GM23248 (cell line): ENCODE data around the gene STXBP4. TPM values are rescaled to one million over a fixed set of nuclear protein-coding genes. Genes with fewer than 3 reads are reported as not detected.

Experiments
- DNase-seq: peaks from one replicate; pipeline ENCODE4 v3.0.0-alpha.2; 2015
- H2AFZ ChIP-seq: fragments of 200-600 bp; sonication (generic); 2 replicates; pipeline ENCODE4 v1.6.1; 2016; ENCODE audit warnings: antibody characterized with exemption
- H3F3A ChIP-seq: fragments of 200-600 bp; sonication (generic); 2 replicates; pipeline ENCODE4 v1.6.1; 2016; ENCODE audit warnings: mild to moderate bottlenecking, antibody characterized with exemption, mixed run types; ENCODE audit not compliant: insufficient read depth
- H3K27ac ChIP-seq: fragments of 200-600 bp; sonication (generic); 2 replicates; pipeline ENCODE4 v1.5.1; 2016; ENCODE audit warnings: mild to moderate bottlenecking
- H3K27me3 ChIP-seq: fragments of 200-600 bp; sonication (generic); replicated peaks from 2 replicates; pipeline ENCODE4 v1.6.1; 2016; ENCODE audit warnings: mild to moderate bottlenecking; ENCODE audit not compliant: insufficient read depth
- H3K36me3 ChIP-seq: fragments of 200-600 bp; sonication (generic); 2 replicates; pipeline ENCODE4 v1.6.1; 2016; ENCODE audit warnings: low read depth, mild to moderate bottlenecking
- H3K4me1 ChIP-seq: fragments of 200-600 bp; sonication (generic); 2 replicates; pipeline ENCODE4 v1.6.1; 2016; ENCODE audit warnings: mild to moderate bottlenecking; ENCODE audit not compliant: insufficient read depth
- H3K4me2 ChIP-seq: fragments of 200-600 bp; sonication (generic); one replicate; pipeline ENCODE4 v1.6.1; 2016; ENCODE audit warnings: mild to moderate bottlenecking; ENCODE audit not compliant: unreplicated experiment
- H3K4me3 ChIP-seq: fragments of 200-600 bp; sonication (generic); 2 replicates; pipeline ENCODE4 v1.5.1; 2016; ENCODE audit warnings: mild to moderate bottlenecking
- H3K79me2 ChIP-seq: fragments of 200-600 bp; sonication (generic); 2 replicates; pipeline ENCODE4 v1.6.1; 2016; ENCODE audit warnings: mild to moderate bottlenecking; ENCODE audit not compliant: insufficient read depth
- H3K9ac ChIP-seq: fragments of 200-600 bp; sonication (generic); 2 replicates; pipeline ENCODE4 v1.6.1; 2016; ENCODE audit warnings: mild to moderate bottlenecking
- H3K9me2 ChIP-seq: fragments of 200-600 bp; sonication (generic); 2 replicates; pipeline ENCODE4 v1.6.1; 2016; ENCODE audit warnings: mixed run types, mild to moderate bottlenecking, moderate library complexity; ENCODE audit not compliant: insufficient read depth
- H3K9me3 ChIP-seq: fragments of 200-600 bp; sonication (generic); one replicate; pipeline ENCODE4 v1.6.1; 2017; ENCODE audit warnings: low read depth
- H4K20me1 ChIP-seq: fragments of 200-600 bp; sonication (generic); 2 replicates; pipeline ENCODE4 v1.6.0; 2016; ENCODE audit not compliant: insufficient read depth
- EZH2 ChIP-seq: fragments of 200-600 bp; sonication (generic); IDR thresholded peaks from 2 replicates; pipeline ENCODE4 v1.6.1; 2018; ENCODE audit warnings: antibody characterized with exemption, mild to moderate bottlenecking; ENCODE audit not compliant: insufficient read depth, poor library complexity, severe bottlenecking
- EZH2phosphoT487 ChIP-seq: fragments of 200-600 bp; sonication (generic); IDR thresholded peaks from 2 replicates; pipeline ENCODE4 v1.6.1; 2018; ENCODE audit warnings: antibody characterized with exemption, moderate library complexity, mild to moderate bottlenecking, low read depth; ENCODE audit not compliant: insufficient read depth
- WGBS, 2 experiments: methylation state at CpG; one replicate each; pipeline ENCODE4 v1.1.6; 2015 to 2017; ENCODE audit warnings: low lambda C conversion rate in 2 of 2, low coverage in 1 of 2; ENCODE audit errors: missing lambda C conversion rate in 2 of 2; 5-methylcytosine and 5-hydroxymethylcytosine counted together
- in situ Hi-C: fragments of 300-500 bp; cut with MboI; formaldehyde crosslinking; loops from 2 replicates; pipeline ENCODE4 v1.15.0; 2020
- polyA plus RNA-seq: library from polyadenylated mRNA; unstranded; fragments of >200 nt; fragmentation: Nextera tagmentation; extraction: Ambion mirVana; gene quantifications from 2 replicates; pipeline ENCODE4 v1.2.1, GENCODE V29; 2016
- total RNA-seq: library from RNA; depleted of rRNA; stranded (reverse); fragments of >200 nt; shearing (Covaris generic); gene quantifications from 2 replicates; pipeline ENCODE4 v1.2.3, GENCODE V29; 2014

Gene STXBP4
- total and polyA plus RNA-seq, 2 experiments from 2014 or later = 5.9 to 8.7 TPM

DNA sequence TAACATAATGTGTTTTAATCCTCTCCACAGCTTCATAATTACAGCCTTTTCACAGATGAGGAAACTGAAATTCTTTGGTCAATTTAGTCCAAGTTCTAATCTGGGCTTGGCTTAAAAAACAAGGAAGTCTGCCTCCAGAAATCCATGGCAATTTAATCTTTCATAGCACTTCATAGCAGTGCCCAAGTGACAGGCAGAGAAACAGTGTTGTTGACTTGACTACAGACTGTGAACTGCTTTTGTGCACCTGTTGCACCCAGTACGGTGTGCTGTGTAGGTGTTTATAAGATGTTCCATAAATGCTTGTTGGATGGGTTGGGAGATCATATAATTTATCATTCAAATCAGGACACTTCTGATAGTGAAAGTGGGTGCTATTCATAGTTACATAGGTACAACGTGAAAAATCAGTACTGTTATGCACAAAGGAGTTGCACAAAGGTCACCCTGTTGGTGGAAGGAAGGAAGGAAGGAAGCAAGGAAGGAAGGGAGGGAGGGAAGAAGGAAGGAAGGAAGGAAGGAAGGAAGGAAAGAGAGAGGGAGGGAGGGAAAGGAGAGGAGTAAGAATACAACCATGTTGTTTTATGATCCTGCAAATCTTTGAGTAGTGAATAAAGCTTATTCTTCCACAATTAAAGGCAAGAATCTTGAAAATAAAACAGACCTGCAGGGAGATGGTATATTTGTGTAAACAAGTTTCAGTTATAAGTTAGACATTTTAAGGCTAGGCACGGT, 239.7 kb downstream of the STXBP4 start:
- H3K9me2 ChIP-seq = no peaks in the 10 kb centered on the region
- no peaks in the 10 kb centered on the region for H4K20me1 ChIP-seq
- H2AFZ ChIP-seq = no peak overlapping the region
- no peaks in the 10 kb centered on the region for H3K27me3 ChIP-seq
- H3K79me2 ChIP-seq = no peaks in the 10 kb centered on the region
- H3K9me3 ChIP-seq = no peaks in the 10 kb centered on the region
- WGBS, 2 experiments = 50 to 52% methylated on average over 3 of the region's 3 CpGs
- H3K4me2 ChIP-seq = no peak overlapping the region
- H3F3A ChIP-seq = no peaks in the 10 kb centered on the region
- no peaks in the 10 kb centered on the region for H3K4me1 ChIP-seq
- TF ChIP-seq EZH2 (no peak), EZH2phosphoT487 (no peak)
- in situ Hi-C loops = no loop called here
- no peak overlapping the region for H3K4me3 ChIP-seq
- no peak for DNase-seq
- H3K27ac ChIP-seq = no peak overlapping the region
- H3K9ac ChIP-seq = no peak overlapping the region
- H3K36me3 ChIP-seq = no peaks in the 10 kb centered on the region

DNA sequence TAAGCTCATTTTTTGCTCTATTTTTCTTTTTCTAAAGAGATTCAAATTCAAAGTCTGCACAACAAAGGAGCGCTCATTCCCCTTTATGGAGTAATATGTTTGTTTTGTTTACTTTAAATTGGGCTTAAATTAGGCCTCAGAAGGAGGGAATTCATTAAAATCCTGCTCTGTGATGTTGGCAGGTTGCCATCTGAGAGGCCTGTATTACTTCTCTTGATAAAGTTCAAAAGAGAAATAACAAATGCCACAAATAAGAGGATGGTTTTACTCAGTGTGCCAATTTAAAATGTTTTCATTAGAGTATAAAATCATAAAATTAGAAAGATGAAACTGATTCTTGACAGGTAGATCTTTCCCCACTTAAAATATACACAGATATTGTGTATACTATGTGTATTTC, 241.7 kb downstream of the STXBP4 start:
- Histone ChIP-seq H3K27ac (no peak overlapping the region), H3K4me3 (no peak overlapping the region), H3K9me2 (no peaks in the 10 kb centered on the region), H3K4me2 (no peak overlapping the region), H3K9me3 (no peaks in the 10 kb centered on the region), H3K79me2 (no peaks in the 10 kb centered on the region), H3K36me3 (no peaks in the 10 kb centered on the region), H3F3A (no peaks in the 10 kb centered on the region), H4K20me1 (no peaks in the 10 kb centered on the region), H2AFZ (no peak overlapping the region), H3K9ac (no peak overlapping the region), H3K4me1 (no peaks in the 10 kb centered on the region), H3K27me3 (no peaks in the 10 kb centered on the region)
- in situ Hi-C loops = no loop called here
- 89 to 92% methylated on average over 1 of the region's 1 CpG for WGBS, 2 experiments
- DNase-seq = no peak
- TF ChIP-seq EZH2phosphoT487 (no peak), EZH2 (no peak)

DNA sequence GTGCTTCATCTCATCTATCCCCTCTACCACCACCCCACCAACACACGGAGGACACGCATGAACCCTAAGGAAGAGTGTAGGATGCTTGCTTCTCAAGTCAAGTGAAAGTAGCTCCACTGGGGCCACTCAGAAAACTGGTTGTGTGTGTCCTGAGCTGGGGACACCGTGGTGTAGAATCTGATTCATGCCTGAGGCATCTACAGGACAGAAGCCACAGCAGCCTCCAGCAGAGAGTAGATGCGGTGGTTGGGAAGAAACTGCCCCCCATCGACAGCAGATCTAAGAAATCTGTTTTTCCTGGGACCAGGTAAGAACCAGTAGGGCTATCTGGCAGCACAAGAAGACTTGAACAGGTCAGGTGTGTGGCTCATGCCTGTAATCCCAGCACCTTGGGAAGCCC, 244.3 kb downstream of the STXBP4 start:
- no peak overlapping the region for H3K4me3 ChIP-seq
- no peaks in the 10 kb centered on the region for H3F3A ChIP-seq
- WGBS, 2 experiments = 67 to 82% methylated on average over 5 of the region's 5 CpGs
- no peak overlapping the region for H2AFZ ChIP-seq
- H3K79me2 ChIP-seq = no peaks in the 10 kb centered on the region
- no peak overlapping the region for H3K4me2 ChIP-seq
- H3K4me1 ChIP-seq = no peaks in the 10 kb centered on the region
- no peak for DNase-seq
- H3K9ac ChIP-seq = no peak overlapping the region
- in situ Hi-C loops = no loop called here
- H3K36me3 ChIP-seq = no peaks in the 10 kb centered on the region
- no peaks in the 10 kb centered on the region for H3K9me2 ChIP-seq
- H3K27me3 ChIP-seq = no peaks in the 10 kb centered on the region
- H4K20me1 ChIP-seq = no peaks in the 10 kb centered on the region
- H3K27ac ChIP-seq = no peak overlapping the region
- TF ChIP-seq EZH2 = no peak
- no peak for TF ChIP-seq EZH2phosphoT487
- H3K9me3 ChIP-seq = no peaks in the 10 kb centered on the region

GRCh38 chr17:55215711-55216110, 247.1 kb downstream of the STXBP4 start:
- Histone ChIP-seq H3K4me3 (no peak overlapping the region), H3K4me1 (no peaks in the 10 kb centered on the region), H3K9ac (no peak overlapping the region), H3K27ac (no peak overlapping the region), H3K9me3 (no peaks in the 10 kb centered on the region), H3K79me2 (no peaks in the 10 kb centered on the region), H3K36me3 (no peaks in the 10 kb centered on the region), H3K9me2 (no peaks in the 10 kb centered on the region), H2AFZ (no peak overlapping the region), H3F3A (no peaks in the 10 kb centered on the region), H4K20me1 (no peaks in the 10 kb centered on the region), H3K4me2 (no peak overlapping the region), H3K27me3 (no peaks in the 10 kb centered on the region)
- in situ Hi-C loops = no loop called here
- TF ChIP-seq EZH2phosphoT487 = no peak
- no peak for TF ChIP-seq EZH2
- WGBS, 2 experiments = 62 to 72% methylated on average over 3 of the region's 3 CpGs
- no peak for DNase-seq
